Measurements from ENCODE around the gene C16orf95. TPM values are rescaled to one million over a fixed set of nuclear protein-coding genes. Genes with fewer than 3 reads are reported as not detected.

Gene C16orf95
- total RNA-seq, 1 donor from 2014 or later, result 6.3 TPM

GRCh38 chr16:87317750-87318644, 805 bp upstream of the C16orf95 start:
- peaks cover 5% of the 10 kb centered on the region for H3K4me1 Mint-ChIP-seq (ENCODE audit: unreplicated experiment)
- no peak for DNase-seq (ENCODE audit: extremely low spot score, unreplicated experiment)

GRCh38 chr16:87316450-87316922, 706 bp downstream of the C16orf95 start:
- Mint-ChIP-seq H3K27me3 (no peaks in the 10 kb centered on the region), H3K9me3 (no peaks in the 10 kb centered on the region), H3K36me3 (no peaks in the 10 kb centered on the region), H3K27ac (peak overlapping the region; percentile 92), H3K4me3 (peak overlapping the region; percentile 95), H3K4me1 (ENCODE audit: unreplicated experiment) (peaks cover 5% of the 10 kb centered on the region)
- TF ChIP-seq CTCF (conservative IDR thresholded peaks at IDR 0.05), result no peak
- DNase-seq (ENCODE audit: extremely low spot score, unreplicated experiment), result no peak

More at GRCh38 chr16:87317750-87318644, 805 bp upstream of the C16orf95 start:
- peak overlapping the region; percentile 92 for H3K27ac Mint-ChIP-seq
- no peaks in the 10 kb centered on the region for H3K36me3 Mint-ChIP-seq
- H3K4me3 Mint-ChIP-seq, result peak overlapping the region; percentile 95
- no peaks in the 10 kb centered on the region for H3K27me3 Mint-ChIP-seq
- no peak for TF ChIP-seq CTCF (conservative IDR thresholded peaks at IDR 0.05)
- no peaks in the 10 kb centered on the region for H3K9me3 Mint-ChIP-seq

- peaks cover 5% of the 10 kb centered on the region for H3K4me1 Mint-ChIP-seq (ENCODE audit: unreplicated experiment)
- DNase-seq (ENCODE audit: extremely low spot score, unreplicated experiment), result no peak
- no peak for TF ChIP-seq CTCF (conservative IDR thresholded peaks at IDR 0.05)
- H3K4me3 Mint-ChIP-seq, result no peak overlapping the region
- no peak overlapping the region for H3K27ac Mint-ChIP-seq
- H3K27me3 Mint-ChIP-seq, result no peaks in the 10 kb centered on the region
- no peaks in the 10 kb centered on the region for H3K9me3 Mint-ChIP-seq
- H3K36me3 Mint-ChIP-seq, result no peaks in the 10 kb centered on the region
Measured at GRCh38 chr16:87314990-87315420, 2.2 kb downstream of the C16orf95 start.

GRCh38 chr16:87312008-87312407, 5.2 kb downstream of the C16orf95 start:
- Mint-ChIP-seq H3K36me3 (peaks cover 3% of the 10 kb centered on the region), H3K4me3 (no peak overlapping the region), H3K9me3 (peaks cover 5% of the 10 kb centered on the region), H3K27ac (no peak overlapping the region), H3K4me1 (ENCODE audit: unreplicated experiment) (no peaks in the 10 kb centered on the region), H3K27me3 (no peaks in the 10 kb centered on the region)
- no peak for DNase-seq (ENCODE audit: extremely low spot score, unreplicated experiment)
- TF ChIP-seq CTCF (conservative IDR thresholded peaks at IDR 0.05), result no peak

- H3K27ac Mint-ChIP-seq, result no peak overlapping the region
- no peak for DNase-seq (ENCODE audit: extremely low spot score, unreplicated experiment)
- H3K4me3 Mint-ChIP-seq, result no peak overlapping the region
- TF ChIP-seq CTCF (conservative IDR thresholded peaks at IDR 0.05), result no peak
- H3K36me3 Mint-ChIP-seq, result peaks cover 3% of the 10 kb centered on the region
- H3K27me3 Mint-ChIP-seq, result no peaks in the 10 kb centered on the region
- H3K9me3 Mint-ChIP-seq, result peaks cover 5% of the 10 kb centered on the region
- H3K4me1 Mint-ChIP-seq (ENCODE audit: unreplicated experiment), result no peaks in the 10 kb centered on the region
Measured at GRCh38 chr16:87311387-87311786, 5.8 kb downstream of the C16orf95 start.
